Nephron progenitor cell (in vitro differentiated cells): ENCODE results near the gene SV2C.

Experiments used
- DNase-seq: peaks from one replicate; pipeline ENCODE4 v3.0.0; 2021
- H3K27ac Mint-ChIP-seq: 2 replicates; pipeline ENCODE4 v1.8.0; 2021; ENCODE audit warnings: mild to moderate bottlenecking, moderate library complexity, mixed read lengths
- H3K27me3 Mint-ChIP-seq: 2 replicates; pipeline ENCODE4 v1.8.0; 2021; ENCODE audit warnings: mild to moderate bottlenecking, low read depth, mixed read lengths; ENCODE audit not compliant: poor library complexity
- H3K36me3 Mint-ChIP-seq: 2 replicates; pipeline ENCODE4 v1.8.0; 2021; ENCODE audit warnings: low read depth, mixed read lengths
- H3K4me1 Mint-ChIP-seq: 2 replicates; pipeline ENCODE4 v1.8.0; 2021; ENCODE audit warnings: mixed read lengths
- H3K4me3 Mint-ChIP-seq: 2 replicates; pipeline ENCODE4 v1.8.0; 2021; ENCODE audit warnings: mild to moderate bottlenecking, moderate library complexity, mixed read lengths
- H3K9me3 Mint-ChIP-seq: 2 replicates; pipeline ENCODE4 v1.8.0; 2021; ENCODE audit warnings: mild to moderate bottlenecking, moderate library complexity, mixed read lengths
- TF ChIP-seq, protein P1 (sequence below): fragments of 200-600 bp; sonication (generic); IDR thresholded peaks from 2 replicates; pipeline ENCODE4 v1.5.0; 2021; ENCODE audit warnings: antibody characterized with exemption

Gene SV2C

DNA sequence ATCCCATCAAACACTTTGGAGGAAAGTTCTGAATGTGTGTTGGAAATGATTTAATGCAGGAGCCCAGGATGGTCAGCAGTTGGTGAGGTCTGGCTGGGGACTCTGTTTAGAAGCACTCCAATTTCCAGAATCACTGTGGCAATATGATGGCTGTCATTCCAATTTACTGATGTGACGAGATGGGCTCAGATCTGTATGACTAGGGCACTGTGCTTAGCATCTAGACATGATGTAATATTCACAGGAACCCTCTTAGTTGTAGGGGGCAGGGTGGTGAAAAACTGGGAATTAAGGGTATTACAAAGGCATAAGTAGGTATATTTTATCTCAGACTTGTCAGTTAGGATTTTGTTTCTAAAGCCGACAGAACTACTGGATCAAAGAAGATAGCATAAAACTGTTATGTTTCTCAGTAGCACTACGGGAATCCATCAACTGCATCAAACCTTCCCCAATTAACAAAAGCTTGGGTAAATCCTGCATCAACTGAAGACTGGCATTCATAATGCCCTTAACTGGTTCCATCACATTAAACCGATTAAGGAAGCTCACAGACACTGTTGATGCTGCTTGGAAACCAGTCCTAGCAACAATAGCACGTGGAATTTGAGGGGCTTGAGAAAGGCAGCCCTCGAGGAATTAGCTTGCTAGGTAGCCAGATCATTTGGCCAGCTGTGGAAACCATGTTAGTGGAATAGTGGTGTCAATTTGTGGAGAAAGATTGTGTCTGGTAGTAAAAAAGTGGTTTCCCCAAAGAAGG lies 86.1 kb downstream of the SV2C start:
- TF ChIP-seq, protein P1, sequence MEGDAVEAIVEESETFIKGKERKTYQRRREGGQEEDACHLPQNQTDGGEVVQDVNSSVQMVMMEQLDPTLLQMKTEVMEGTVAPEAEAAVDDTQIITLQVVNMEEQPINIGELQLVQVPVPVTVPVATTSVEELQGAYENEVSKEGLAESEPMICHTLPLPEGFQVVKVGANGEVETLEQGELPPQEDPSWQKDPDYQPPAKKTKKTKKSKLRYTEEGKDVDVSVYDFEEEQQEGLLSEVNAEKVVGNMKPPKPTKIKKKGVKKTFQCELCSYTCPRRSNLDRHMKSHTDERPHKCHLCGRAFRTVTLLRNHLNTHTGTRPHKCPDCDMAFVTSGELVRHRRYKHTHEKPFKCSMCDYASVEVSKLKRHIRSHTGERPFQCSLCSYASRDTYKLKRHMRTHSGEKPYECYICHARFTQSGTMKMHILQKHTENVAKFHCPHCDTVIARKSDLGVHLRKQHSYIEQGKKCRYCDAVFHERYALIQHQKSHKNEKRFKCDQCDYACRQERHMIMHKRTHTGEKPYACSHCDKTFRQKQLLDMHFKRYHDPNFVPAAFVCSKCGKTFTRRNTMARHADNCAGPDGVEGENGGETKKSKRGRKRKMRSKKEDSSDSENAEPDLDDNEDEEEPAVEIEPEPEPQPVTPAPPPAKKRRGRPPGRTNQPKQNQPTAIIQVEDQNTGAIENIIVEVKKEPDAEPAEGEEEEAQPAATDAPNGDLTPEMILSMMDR: no peak

DNA sequence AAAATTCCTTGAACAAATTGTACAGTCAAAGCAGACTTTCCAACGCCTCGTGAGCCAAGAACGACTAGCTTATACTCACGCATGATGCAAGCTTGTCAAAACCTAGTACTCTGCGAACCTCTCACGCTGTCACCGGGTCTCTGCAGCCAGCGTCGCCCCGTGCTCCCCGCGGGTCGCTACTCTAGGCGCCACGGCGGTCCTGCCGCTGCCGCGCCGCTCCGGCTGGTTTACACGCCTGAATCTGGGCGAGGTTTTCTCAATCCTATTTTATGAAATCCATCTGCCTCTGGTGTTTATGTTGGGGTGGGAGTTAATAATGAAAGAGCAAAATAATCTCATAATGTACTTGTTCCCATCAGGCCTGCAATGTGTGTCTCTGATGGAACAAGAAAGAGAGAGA lies 90.9 kb downstream of the SV2C start:
- Mint-ChIP-seq H3K4me1 (peaks cover 20% of the 10 kb centered on the region), H3K36me3 (no peaks in the 10 kb centered on the region), H3K27me3 (no peaks in the 10 kb centered on the region), H3K4me3 (no peak overlapping the region), H3K9me3 (peaks cover 13% of the 10 kb centered on the region), H3K27ac (no peak overlapping the region)
- no peak for DNase-seq
- TF ChIP-seq, protein P1: no peak

More for the DNA sequence above, 86.1 kb downstream of the SV2C start:
- Mint-ChIP-seq H3K9me3 (peaks cover 12% of the 10 kb centered on the region), H3K27ac (no peak overlapping the region), H3K4me1 (no peaks in the 10 kb centered on the region), H3K4me3 (no peak overlapping the region), H3K36me3 (no peaks in the 10 kb centered on the region), H3K27me3 (peaks cover 3% of the 10 kb centered on the region)
- no peak for DNase-seq

DNA sequence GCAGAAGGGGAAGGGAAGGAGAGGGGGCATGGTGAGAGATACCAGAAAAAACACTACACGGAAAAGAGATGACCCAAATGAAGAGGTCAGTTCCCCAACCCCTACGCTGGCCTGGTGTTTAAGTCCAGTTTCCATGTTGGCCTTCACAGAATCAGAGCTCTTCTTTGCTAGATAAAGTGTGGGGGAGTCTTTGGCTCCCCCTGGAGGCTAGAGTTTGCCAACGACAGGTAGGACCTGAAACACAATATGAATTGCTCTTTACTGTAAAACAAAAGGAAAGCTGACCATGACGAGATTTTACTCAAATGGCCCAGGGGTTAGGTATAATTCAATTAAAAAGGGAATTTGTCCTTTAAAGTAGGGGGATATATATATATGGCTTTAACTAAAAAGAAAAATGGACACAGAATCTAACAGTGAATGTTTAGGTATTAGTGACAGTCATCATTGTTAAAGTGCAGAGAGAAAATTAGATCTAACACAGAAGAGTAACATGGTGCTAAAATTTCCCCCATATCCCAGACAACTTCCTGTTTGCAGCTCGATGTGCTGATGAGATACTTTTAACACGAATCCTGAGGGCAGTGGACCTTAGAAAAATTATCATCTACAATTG lies 92.0 kb downstream of the SV2C start:
- H3K36me3 Mint-ChIP-seq: no peaks in the 10 kb centered on the region
- peaks cover 9% of the 10 kb centered on the region for H3K9me3 Mint-ChIP-seq

DNA sequence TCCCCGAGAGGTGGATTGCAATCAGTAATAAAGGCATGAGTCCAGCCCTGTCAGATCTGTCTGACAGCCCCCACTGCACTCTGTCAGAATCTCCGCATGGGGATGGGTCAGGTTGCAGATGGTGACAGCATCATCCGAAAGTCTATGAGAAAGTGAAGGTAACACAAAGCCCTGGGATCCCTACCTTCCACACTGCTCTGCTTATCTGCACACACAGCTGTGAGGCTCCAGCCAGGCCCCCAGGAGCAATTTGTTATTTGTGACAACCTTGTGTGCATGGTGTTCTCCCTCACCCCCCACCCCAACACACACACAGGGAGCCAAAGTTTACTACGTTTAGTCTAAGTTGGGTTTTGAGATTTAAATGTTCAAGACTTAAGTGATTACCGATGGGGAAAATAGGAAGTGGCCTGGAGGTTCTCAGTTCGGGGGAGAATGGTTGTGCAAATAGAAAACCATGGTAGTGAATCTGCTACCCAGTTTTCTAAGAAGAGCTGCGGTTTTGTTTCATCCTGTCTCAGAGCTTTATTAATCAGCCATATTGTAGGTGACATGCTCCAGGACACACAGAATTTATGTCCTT lies 92.7 kb downstream of the SV2C start:
- TF ChIP-seq, protein P1: no peak
- no peak overlapping the region for H3K27ac Mint-ChIP-seq
- H3K9me3 Mint-ChIP-seq: peaks cover 9% of the 10 kb centered on the region
- H3K27me3 Mint-ChIP-seq: no peaks in the 10 kb centered on the region
- H3K36me3 Mint-ChIP-seq: no peaks in the 10 kb centered on the region
- peaks cover 20% of the 10 kb centered on the region for H3K4me1 Mint-ChIP-seq
- DNase-seq: peak; percentile 8
- H3K4me3 Mint-ChIP-seq: no peak overlapping the region

More for the DNA sequence above, 92.0 kb downstream of the SV2C start:
- TF ChIP-seq, protein P1: peak; percentile 82
- Mint-ChIP-seq H3K27ac (no peak overlapping the region), H3K4me3 (no peak overlapping the region), H3K4me1 (peaks cover 20% of the 10 kb centered on the region), H3K27me3 (no peaks in the 10 kb centered on the region)
- peak; percentile 51 for DNase-seq

DNA sequence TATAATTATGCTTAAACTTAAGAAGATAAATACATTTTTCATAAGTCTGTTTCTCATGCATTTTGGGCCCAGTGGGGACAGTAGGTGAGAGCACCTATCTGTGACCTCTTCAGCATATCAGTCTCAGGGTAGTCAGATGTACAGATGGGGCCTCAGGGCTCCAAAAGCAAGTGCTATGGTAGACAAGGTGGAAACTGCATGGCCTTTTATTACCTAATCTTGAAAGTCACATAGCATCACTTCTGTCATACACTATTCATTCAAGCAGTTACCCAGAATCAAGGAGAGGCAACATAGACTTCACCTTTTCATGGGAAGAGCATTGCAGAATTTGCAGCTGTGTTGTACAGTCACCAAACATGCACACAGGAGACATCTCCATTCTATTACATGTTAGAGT lies 94.8 kb downstream of the SV2C start:
- TF ChIP-seq, protein P1: no peak
- H3K27ac Mint-ChIP-seq: no peak overlapping the region
- DNase-seq: no peak
- H3K4me1 Mint-ChIP-seq: peaks cover 20% of the 10 kb centered on the region
- no peak overlapping the region for H3K4me3 Mint-ChIP-seq
- no peaks in the 10 kb centered on the region for H3K27me3 Mint-ChIP-seq
- H3K36me3 Mint-ChIP-seq: no peaks in the 10 kb centered on the region
- peaks cover 9% of the 10 kb centered on the region for H3K9me3 Mint-ChIP-seq
